Subcutaneous adipose tissue (tissue), 4 donors: Measurements from ENCODE around the gene RBMS3. TPM values are rescaled to one million over a fixed set of nuclear protein-coding genes. Genes with fewer than 3 reads are reported as not detected.

Experiments used
- total RNA-seq, 4 donors: library from RNA; depleted of rRNA; stranded (reverse); fragments of >200 nt; gene quantifications; one replicate each; pipeline ENCODE4 v1.1.0, GENCODE V29; 2016
- TF ChIP-seq, protein P1 (sequence below): fragments of 450-650 bp; IDR thresholded peaks from one replicate; pipeline ENCODE4 v1.5.1; 2016; ENCODE audit warnings: low read depth, mild to moderate bottlenecking, control low read depth, antibody characterized with exemption, moderate library complexity

The RBMS3 gene
- total RNA-seq, 4 donors from 2014 or later: 98.6 to 171 (median 117) TPM

GRCh38 chr3:29389362-29389761 lies 108.5 kb downstream of the RBMS3 start:
- TF ChIP-seq, protein P1, sequence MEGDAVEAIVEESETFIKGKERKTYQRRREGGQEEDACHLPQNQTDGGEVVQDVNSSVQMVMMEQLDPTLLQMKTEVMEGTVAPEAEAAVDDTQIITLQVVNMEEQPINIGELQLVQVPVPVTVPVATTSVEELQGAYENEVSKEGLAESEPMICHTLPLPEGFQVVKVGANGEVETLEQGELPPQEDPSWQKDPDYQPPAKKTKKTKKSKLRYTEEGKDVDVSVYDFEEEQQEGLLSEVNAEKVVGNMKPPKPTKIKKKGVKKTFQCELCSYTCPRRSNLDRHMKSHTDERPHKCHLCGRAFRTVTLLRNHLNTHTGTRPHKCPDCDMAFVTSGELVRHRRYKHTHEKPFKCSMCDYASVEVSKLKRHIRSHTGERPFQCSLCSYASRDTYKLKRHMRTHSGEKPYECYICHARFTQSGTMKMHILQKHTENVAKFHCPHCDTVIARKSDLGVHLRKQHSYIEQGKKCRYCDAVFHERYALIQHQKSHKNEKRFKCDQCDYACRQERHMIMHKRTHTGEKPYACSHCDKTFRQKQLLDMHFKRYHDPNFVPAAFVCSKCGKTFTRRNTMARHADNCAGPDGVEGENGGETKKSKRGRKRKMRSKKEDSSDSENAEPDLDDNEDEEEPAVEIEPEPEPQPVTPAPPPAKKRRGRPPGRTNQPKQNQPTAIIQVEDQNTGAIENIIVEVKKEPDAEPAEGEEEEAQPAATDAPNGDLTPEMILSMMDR: no peak

DNA sequence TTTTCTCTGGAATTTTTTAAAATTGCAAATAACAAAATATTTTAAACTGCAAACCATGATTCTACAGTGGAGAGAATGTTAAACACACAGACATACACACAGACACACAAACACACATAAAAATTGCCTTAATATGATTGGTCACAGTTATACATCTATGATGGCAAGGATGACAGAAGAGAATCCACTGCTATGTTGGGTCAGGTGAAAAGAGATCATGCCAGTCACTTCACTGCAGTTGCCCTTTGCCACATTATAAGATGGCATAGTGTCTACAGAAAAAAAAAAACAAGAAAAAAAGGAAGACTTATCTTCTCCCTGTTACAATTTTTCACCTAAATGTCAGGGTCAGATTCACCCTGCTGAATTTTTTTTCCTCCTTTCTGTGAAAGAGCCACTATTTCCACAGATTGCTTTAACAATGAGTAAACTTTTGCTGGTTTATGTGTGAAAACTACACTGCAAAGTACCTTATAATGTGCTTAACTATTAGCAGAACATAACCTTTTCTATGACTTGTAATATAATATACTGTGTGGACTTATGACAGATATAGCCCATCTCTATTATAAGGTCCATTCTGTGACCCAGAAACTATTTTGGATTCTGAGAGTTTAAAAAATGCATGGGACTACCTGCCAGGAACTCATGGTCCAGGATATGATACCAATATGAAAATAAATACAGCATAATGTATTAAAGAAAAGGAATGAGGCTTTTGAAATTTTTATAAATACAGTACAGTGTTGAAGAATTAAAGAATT lies 111.9 kb downstream of the RBMS3 start:
- TF ChIP-seq, protein P1: no peak

GRCh38 chr3:29397406-29397805 lies 116.5 kb downstream of the RBMS3 start:
- TF ChIP-seq, protein P1: no peak

- TF ChIP-seq, protein P1: no peak
Observed at GRCh38 chr3:29398787-29399186, 117.9 kb downstream of the RBMS3 start.

GRCh38 chr3:29406291-29406832 lies 125.5 kb downstream of the RBMS3 start:
- TF ChIP-seq, protein P1: no peak

- TF ChIP-seq, protein P1: no peak
Observed at GRCh38 chr3:29408676-29409075, 127.8 kb downstream of the RBMS3 start.

- TF ChIP-seq, protein P1: no peak
Observed at GRCh38 chr3:29409409-29409808, 128.5 kb downstream of the RBMS3 start.
